Peyer's patch (tissue), 4 donors: ENCODE results near the gene SLC66A2. TPM values are rescaled to one million over a fixed set of nuclear protein-coding genes. Genes with fewer than 3 reads are reported as not detected.

Experiments
- DNase-seq, 3 donors: peaks; one replicate each; pipeline ENCODE4 v3.0.0-alpha.2; 2017 to 2019
- H3K27ac ChIP-seq, 4 donors: fragments of 200-600 bp; sonication (generic); one replicate each; pipeline ENCODE4 v1.5.1; 2016 to 2019
- H3K27me3 ChIP-seq, 2 donors: fragments of 200-600 bp; sonication (generic); one replicate each; pipeline ENCODE4 v1.5.1; 2019
- H3K36me3 ChIP-seq, 3 donors: fragments of 200-600 bp; sonication (generic); one replicate each; pipeline ENCODE4 v1.5.1; 2016 to 2019
- H3K4me1 ChIP-seq, 4 donors: fragments of 200-600 bp; sonication (generic); one replicate each; pipeline ENCODE4 v1.5.1; 2016 to 2019
- H3K4me3 ChIP-seq, 4 donors: fragments of 200-600 bp; sonication (generic); 1 replicate in 3 of 4; 2 replicates in 1 of 4; pipeline ENCODE4 v1.5.1; 2016 to 2019; ENCODE audit warnings: mild to moderate bottlenecking in 1 of 4
- H3K9me3 ChIP-seq, 4 donors: fragments of 200-600 bp; sonication (generic); one replicate each; pipeline ENCODE4 v1.5.1; 2016 to 2019; ENCODE audit warnings: mild to moderate bottlenecking in 1 of 4
- CTCF ChIP-seq, 6 experiments: fragments of 450-650 bp in 4 of 6; fragments of 200-600 bp in 2 of 6; sonication (generic) in 1 of 6; IDR thresholded peaks; one replicate each; pipeline ENCODE4 v1.5.1; 2017 to 2019; ENCODE audit warnings: antibody characterized with exemption in 6 of 6, mild to moderate bottlenecking in 3 of 6, moderate library complexity in 1 of 6
- POLR2A ChIP-seq, 2 donors: fragments of 450-650 bp; IDR thresholded peaks; one replicate each; pipeline ENCODE4 v1.5.1; 2017; ENCODE audit warnings: antibody characterized with exemption in 2 of 2, mild to moderate bottlenecking in 2 of 2, moderate library complexity in 2 of 2
- total RNA-seq, 4 donors: library from RNA; depleted of rRNA; stranded (reverse); fragments of >200 nt; gene quantifications; one replicate each; pipeline ENCODE4 v1.1.0, GENCODE V29; 2016

The SLC66A2 gene
- total RNA-seq, 4 donors from 2014 or later: 28.0 to 41.4 (median 34.9) TPM

- H3K9me3 ChIP-seq: peaks cover 0 to 22% (median 7%) of the 10 kb centered on the region in 4 donors
- peaks cover 0 to 9% (median 0%) of the 10 kb centered on the region in 4 donors for H3K4me1 ChIP-seq
- H3K36me3 ChIP-seq: peaks cover 0 to 24% (median 0%) of the 10 kb centered on the region in 3 donors
- TF ChIP-seq CTCF (IDR thresholded peaks at IDR 0.05): no peak
- no peak for TF ChIP-seq POLR2A (IDR thresholded peaks at IDR 0.05)
- no peak overlapping the region for H3K27ac ChIP-seq
- no peaks in the 10 kb centered on the region for H3K27me3 ChIP-seq
- DNase-seq: no peak
- H3K4me3 ChIP-seq: no peak overlapping the region
Observed at GRCh38 chr18:79930020-79930642, 21.3 kb downstream of the SLC66A2 start.

- H3K36me3 ChIP-seq: peaks cover 0 to 22% (median 0%) of the 10 kb centered on the region in 3 donors
- no peak for TF ChIP-seq POLR2A (IDR thresholded peaks at IDR 0.05)
- no peak for TF ChIP-seq CTCF (IDR thresholded peaks at IDR 0.05)
- no peaks in the 10 kb centered on the region for H3K4me1 ChIP-seq
- H3K4me3 ChIP-seq: no peak overlapping the region
- H3K9me3 ChIP-seq: peaks cover 0 to 22% (median 6%) of the 10 kb centered on the region in 4 donors
- H3K27me3 ChIP-seq: no peaks in the 10 kb centered on the region
- no peak overlapping the region for H3K27ac ChIP-seq
- DNase-seq: peak in 1 of 3 donors; percentile 14
Observed at GRCh38 chr18:79928563-79928960, 22.9 kb downstream of the SLC66A2 start.

GRCh38 chr18:79927607-79928562 is 23.6 kb downstream of the SLC66A2 start:
- Histone ChIP-seq H3K9me3 (peaks cover 0 to 16% (median 6%) of the 10 kb centered on the region in 4 donors), H3K36me3 (peaks cover 0 to 22% (median 0%) of the 10 kb centered on the region in 3 donors), H3K27me3 (no peaks in the 10 kb centered on the region), H3K4me3 (no peak overlapping the region), H3K27ac (no peak overlapping the region), H3K4me1 (no peaks in the 10 kb centered on the region)
- DNase-seq: peak in 2 of 3 donors; percentile 34 to 42
- no peak for TF ChIP-seq POLR2A (IDR thresholded peaks at IDR 0.05)
- TF ChIP-seq CTCF (IDR thresholded peaks at IDR 0.05): no peak

- H3K27ac ChIP-seq: no peak overlapping the region
- no peak overlapping the region for H3K4me3 ChIP-seq
- no peaks in the 10 kb centered on the region for H3K27me3 ChIP-seq
- peak in 2 of 3 donors; percentile 30 to 33 for DNase-seq
- H3K9me3 ChIP-seq: peaks cover 0 to 12% (median 6%) of the 10 kb centered on the region in 4 donors
- no peaks in the 10 kb centered on the region for H3K4me1 ChIP-seq
- no peak for TF ChIP-seq POLR2A (IDR thresholded peaks at IDR 0.05)
- no peak for TF ChIP-seq CTCF (IDR thresholded peaks at IDR 0.05)
- H3K36me3 ChIP-seq: peaks cover 0 to 28% (median 0%) of the 10 kb centered on the region in 3 donors
Observed at GRCh38 chr18:79926715-79927606, 24.5 kb downstream of the SLC66A2 start.

- H3K4me1 ChIP-seq: no peaks in the 10 kb centered on the region
- no peak for TF ChIP-seq POLR2A (IDR thresholded peaks at IDR 0.05)
- TF ChIP-seq CTCF (IDR thresholded peaks at IDR 0.05): no peak
- no peaks in the 10 kb centered on the region for H3K27me3 ChIP-seq
- no peak overlapping the region for H3K4me3 ChIP-seq
- H3K36me3 ChIP-seq: peaks cover 0 to 31% (median 0%) of the 10 kb centered on the region in 3 donors
- no peak overlapping the region for H3K27ac ChIP-seq
- DNase-seq: peak in 2 of 3 donors; percentile 29 to 37
- peaks cover 0 to 11% (median 4%) of the 10 kb centered on the region in 4 donors for H3K9me3 ChIP-seq
Observed at GRCh38 chr18:79926306-79926705, 25.1 kb downstream of the SLC66A2 start.
